PC-9 (cell line): ENCODE results near the gene PTPRD. TPM values are rescaled to one million over a fixed set of nuclear protein-coding genes. Genes with fewer than 3 reads are reported as not detected.

Experiments
- BruUV-seq: library from RNA; stranded (reverse); fragments of 400-500 nt; replicated peaks from 2 replicates; lab custom pipeline; 2021; lab: Mats Ljungman, UMichigan
- CTCF ChIA-PET: fragments of 300-600 bp; sonication (Branson Sonifier 250); formaldehyde crosslinking; loops from one replicate; lab custom pipeline; 2022; ENCODE audit warnings: antibody characterized with exemption; lab: Charles Lee
- POLR2A ChIA-PET: fragments of 300-600 bp; sonication (Branson Sonifier 250); formaldehyde crosslinking; loops from one replicate; lab custom pipeline; 2022; ENCODE audit warnings: antibody characterized with exemption; ENCODE audit not compliant: unreplicated experiment; lab: Charles Lee
- DNase-seq, 2 experiments: peaks; one replicate each; pipeline versions ENCODE4 v3.0.0 to v3.0.0-alpha.2; 2015 to 2022; ENCODE audit warnings: mixed read lengths in 1 of 2
- H2AFZ ChIP-seq: fragments of 200-600 bp; sonication (generic); 2 replicates; pipeline ENCODE4 v1.8.1; 2017; ENCODE audit warnings: antibody characterized with exemption
- H3F3A ChIP-seq: fragments of 200-600 bp; sonication (generic); 2 replicates; pipeline ENCODE4 v1.8.1; 2017; ENCODE audit warnings: antibody characterized with exemption, mild to moderate bottlenecking, low read depth; ENCODE audit not compliant: insufficient read depth
- H3K27ac ChIP-seq: fragments of 200-600 bp; sonication (generic); 2 replicates; pipeline ENCODE4 v1.6.1; 2016; ENCODE audit warnings: mixed run types
- H3K27me3 ChIP-seq: fragments of 200-600 bp; sonication (generic); 2 replicates; pipeline ENCODE4 v1.6.1; 2016; ENCODE audit warnings: low read depth, mixed run types; ENCODE audit not compliant: insufficient read depth
- H3K36me3 ChIP-seq: fragments of 200-600 bp; sonication (generic); 2 replicates; pipeline ENCODE4 v1.6.1; 2016; ENCODE audit warnings: low read depth, mixed run types
- H3K4me1 ChIP-seq: fragments of 200-600 bp; sonication (generic); replicated peaks from 2 replicates; pipeline ENCODE4 v1.6.1; 2016; ENCODE audit warnings: mixed run types; ENCODE audit not compliant: insufficient read depth
- H3K4me2 ChIP-seq: fragments of 200-600 bp; sonication (generic); 2 replicates; pipeline ENCODE4 v1.6.1; 2017; ENCODE audit warnings: mixed run types
- H3K4me3 ChIP-seq: fragments of 200-600 bp; sonication (generic); 2 replicates; pipeline ENCODE4 v1.6.1; 2016; ENCODE audit warnings: mixed run types
- H3K79me2 ChIP-seq: fragments of 200-600 bp; sonication (generic); 2 replicates; pipeline ENCODE4 v1.6.1; 2017; ENCODE audit warnings: low read depth, mixed run types
- H3K9me2 ChIP-seq: fragments of 200-600 bp; sonication (generic); 2 replicates; pipeline ENCODE4 v1.8.1; 2017; ENCODE audit warnings: mild to moderate bottlenecking; ENCODE audit not compliant: insufficient read depth
- H3K9me3 ChIP-seq: fragments of 200-600 bp; sonication (generic); 2 replicates; pipeline ENCODE4 v1.8.1; 2016; ENCODE audit warnings: low read depth; ENCODE audit not compliant: insufficient read depth
- H4K20me1 ChIP-seq: fragments of 200-600 bp; sonication (generic); 2 replicates; pipeline ENCODE4 v1.8.1; 2017; ENCODE audit not compliant: insufficient read depth
- EZH2 ChIP-seq: fragments of 200-600 bp; sonication (generic); IDR thresholded peaks from 2 replicates; pipeline ENCODE4 v1.8.0; 2017; ENCODE audit warnings: antibody characterized with exemption, low read depth
- intact Hi-C: fragments of 100-400 bp; cut with micrococcal nuclease; formaldehyde crosslinking; loops from one replicate; pipeline ENCODE4 v1.10.0; 2022; ENCODE audit not compliant: unreplicated experiment
- total RNA-seq: library from RNA; stranded (reverse); gene quantifications from 2 replicates; pipeline ENCODE4 v1.2.3, GENCODE V29; 2021
- TF ChIP-seq, protein P1 (sequence below): fragments of 200-600 bp; sonication (generic); conservative IDR thresholded peaks from 2 replicates; pipeline ENCODE4 v1.6.1; 2017; ENCODE audit warnings: mixed run types, antibody characterized with exemption, mild to moderate bottlenecking, moderate library complexity

PTPRD gene
- total RNA-seq, 1 experiment from 2014 or later = not detected

GRCh38 chr9:8943392-8943791, 1669.4 kb downstream of the PTPRD start:
- Histone ChIP-seq H3K4me1 (no peaks in the 10 kb centered on the region), H3K27me3 (no peaks in the 10 kb centered on the region), H3K9me3 (no peaks in the 10 kb centered on the region), H3K79me2 (no peaks in the 10 kb centered on the region), H3K27ac (no peak overlapping the region), H3K9me2 (no peaks in the 10 kb centered on the region), H3F3A (no peaks in the 10 kb centered on the region), H2AFZ (no peak overlapping the region), H3K4me2 (no peak overlapping the region), H3K36me3 (no peaks in the 10 kb centered on the region), H4K20me1 (no peaks in the 10 kb centered on the region), H3K4me3 (no peak overlapping the region)
- POLR2A ChIA-PET = no interaction called here
- no TSS peak for BruUV-seq
- intact Hi-C loops = no loop called here
- no peak for TF ChIP-seq EZH2
- TF ChIP-seq, protein P1, sequence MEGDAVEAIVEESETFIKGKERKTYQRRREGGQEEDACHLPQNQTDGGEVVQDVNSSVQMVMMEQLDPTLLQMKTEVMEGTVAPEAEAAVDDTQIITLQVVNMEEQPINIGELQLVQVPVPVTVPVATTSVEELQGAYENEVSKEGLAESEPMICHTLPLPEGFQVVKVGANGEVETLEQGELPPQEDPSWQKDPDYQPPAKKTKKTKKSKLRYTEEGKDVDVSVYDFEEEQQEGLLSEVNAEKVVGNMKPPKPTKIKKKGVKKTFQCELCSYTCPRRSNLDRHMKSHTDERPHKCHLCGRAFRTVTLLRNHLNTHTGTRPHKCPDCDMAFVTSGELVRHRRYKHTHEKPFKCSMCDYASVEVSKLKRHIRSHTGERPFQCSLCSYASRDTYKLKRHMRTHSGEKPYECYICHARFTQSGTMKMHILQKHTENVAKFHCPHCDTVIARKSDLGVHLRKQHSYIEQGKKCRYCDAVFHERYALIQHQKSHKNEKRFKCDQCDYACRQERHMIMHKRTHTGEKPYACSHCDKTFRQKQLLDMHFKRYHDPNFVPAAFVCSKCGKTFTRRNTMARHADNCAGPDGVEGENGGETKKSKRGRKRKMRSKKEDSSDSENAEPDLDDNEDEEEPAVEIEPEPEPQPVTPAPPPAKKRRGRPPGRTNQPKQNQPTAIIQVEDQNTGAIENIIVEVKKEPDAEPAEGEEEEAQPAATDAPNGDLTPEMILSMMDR = no peak
- CTCF ChIA-PET = no interaction called here
- no peak for DNase-seq

GRCh38 chr9:8940650-8941049, 1672.2 kb downstream of the PTPRD start:
- Histone ChIP-seq H3K9me2 (no peaks in the 10 kb centered on the region), H3K27ac (no peak overlapping the region), H3K4me3 (no peak overlapping the region), H4K20me1 (no peaks in the 10 kb centered on the region), H2AFZ (no peak overlapping the region), H3K4me2 (no peak overlapping the region), H3K27me3 (no peaks in the 10 kb centered on the region), H3K4me1 (no peaks in the 10 kb centered on the region), H3K36me3 (no peaks in the 10 kb centered on the region), H3K9me3 (no peaks in the 10 kb centered on the region), H3F3A (no peaks in the 10 kb centered on the region), H3K79me2 (no peaks in the 10 kb centered on the region)
- POLR2A ChIA-PET = no interaction called here
- intact Hi-C loops = no loop called here
- no peak for DNase-seq
- TF ChIP-seq, protein P1 = no peak
- TF ChIP-seq EZH2 = no peak
- no TSS peak for BruUV-seq
- CTCF ChIA-PET = no interaction called here

DNA sequence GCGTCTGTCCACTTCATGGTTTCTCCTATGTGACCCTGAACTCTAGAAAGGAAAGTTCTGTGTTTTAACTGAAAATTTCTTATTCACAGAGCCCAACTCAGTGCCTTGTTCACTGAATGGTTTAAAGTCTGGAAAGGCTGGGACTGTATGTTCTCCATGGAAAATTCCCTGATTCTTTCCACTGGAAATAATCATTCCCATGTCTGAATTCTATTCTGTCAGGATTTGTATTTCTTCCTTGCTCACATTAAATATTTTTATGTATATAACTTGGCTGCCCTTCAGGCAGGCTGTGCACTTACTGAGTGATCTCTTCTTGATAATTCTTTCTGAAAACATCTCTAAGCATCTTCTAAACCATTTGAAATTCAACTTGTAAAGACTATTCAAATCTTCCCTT, 1686.3 kb downstream of the PTPRD start:
- Histone ChIP-seq H3K4me3 (no peak overlapping the region), H3K27me3 (no peaks in the 10 kb centered on the region), H3K79me2 (no peaks in the 10 kb centered on the region), H3K9me2 (no peaks in the 10 kb centered on the region), H4K20me1 (no peaks in the 10 kb centered on the region), H2AFZ (no peak overlapping the region), H3K9me3 (no peaks in the 10 kb centered on the region), H3K27ac (no peak overlapping the region), H3F3A (no peaks in the 10 kb centered on the region), H3K36me3 (no peaks in the 10 kb centered on the region), H3K4me2 (no peak overlapping the region), H3K4me1 (no peaks in the 10 kb centered on the region)
- BruUV-seq = no TSS peak
- ChIA-PET POLR2A (no interaction called here), CTCF (no interaction called here)
- no peak for DNase-seq
- TF ChIP-seq, protein P1 = no peak
- no peak for TF ChIP-seq EZH2
- intact Hi-C loops = no loop called here
